HCT116 (cell line): ENCODE measurements around the gene ZNF333.
"Not testable (repeated sequence)": the region's sequence is repeated elsewhere in the genome, so short reads cannot be mapped to it uniquely, and the experiment has no call there.

Source experiments
- CTCF ChIP-seq, 3 experiments: fragments of 200-600 bp in 1 of 3; sonication (generic) in 1 of 3; IDR thresholded peaks in 2 of 3; conservative IDR thresholded peaks in 1 of 3; 2 replicates each; pipeline ENCODE4 v1.5.1; 2012 to 2017; ENCODE audit warnings: low read depth in 2 of 3, low read length in 2 of 3, antibody characterized with exemption in 1 of 3, borderline replicate concordance in 1 of 3, control low read depth in 1 of 3, mild to moderate bottlenecking in 1 of 3, mixed read lengths in 1 of 3, mixed run types in 1 of 3, moderate library complexity in 1 of 3; ENCODE audit not compliant: insufficient read depth in 1 of 3
- EGR1 ChIP-seq: IDR thresholded peaks from 2 replicates; pipeline ENCODE4 v1.6.1; 2012; ENCODE audit warnings: low read depth
- EZH2phosphoT487 ChIP-seq: fragments of 200-600 bp; IDR thresholded peaks from 2 replicates; pipeline ENCODE4 v1.6.1; 2018; ENCODE audit warnings: antibody characterized with exemption, borderline replicate concordance
- JUND ChIP-seq: IDR thresholded peaks from 2 replicates; pipeline ENCODE4 v1.6.1; 2012
- MAX ChIP-seq: IDR thresholded peaks from 2 replicates; pipeline ENCODE4 v1.6.1; 2012
- POLR2A ChIP-seq: IDR thresholded peaks from 2 replicates; pipeline ENCODE4 v1.7.0; 2011; ENCODE audit warnings: borderline replicate concordance; ENCODE audit not compliant: insufficient read depth, insufficient read length; ENCODE audit errors: extremely low read depth
- POLR2AphosphoS5 ChIP-seq: IDR thresholded peaks from 2 replicates; pipeline ENCODE4 v1.6.1; 2011; ENCODE audit warnings: mild to moderate bottlenecking, low read depth, low read length, moderate library complexity
- TCF7L2 ChIP-seq: IDR thresholded peaks from 2 replicates; pipeline ENCODE4 v1.7.0; 2011; ENCODE audit warnings: borderline replicate concordance, inconsistent platforms; ENCODE audit not compliant: insufficient read depth, insufficient read length; ENCODE audit errors: extremely low read depth
- ZFX ChIP-seq: fragments of 450-650 bp; IDR thresholded peaks from 2 replicates; pipeline ENCODE4 v1.6.1; 2017
- ZNF274 ChIP-seq: fragments of 200-500 bp; sonication (Bioruptor generic); IDR thresholded peaks from 2 replicates; pipeline ENCODE4 v1.6.1; 2014; ENCODE audit warnings: mild to moderate bottlenecking, low read depth, low read length, inconsistent platforms

DNA sequence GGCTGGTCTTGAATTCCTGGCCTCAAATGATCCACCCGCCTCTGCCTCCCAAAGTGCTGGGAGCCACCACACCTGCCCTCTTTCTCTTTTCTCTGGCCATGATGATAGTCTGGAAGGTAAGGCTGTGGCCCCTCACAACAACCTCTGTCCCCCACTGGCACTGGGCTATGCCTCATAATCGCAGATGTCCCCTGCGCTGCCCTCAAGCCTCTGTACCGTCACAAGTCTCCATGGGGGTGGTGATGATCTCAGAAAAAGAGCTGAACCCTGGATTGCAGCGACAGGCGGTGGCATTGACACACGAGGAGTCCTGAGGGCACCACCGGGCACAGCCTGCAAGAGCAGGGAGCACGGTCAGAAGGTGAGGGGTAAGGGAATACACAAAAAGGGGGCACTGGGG lies 83.9 kb downstream of the ZNF333 start:
- TF ChIP-seq ZNF274; CTCF (IDR thresholded peaks at IDR 0.05 in 2 of 3, conservative IDR thresholded peaks at IDR 0.05 in 1 of 3; ENCODE audit: borderline replicate concordance in 1 of 3, insufficient read depth in 1 of 3, low read depth in 2 of 3, low read length in 2 of 3); ZFX; MAX; POLR2AphosphoS5; JUND; EGR1; POLR2A; EZH2phosphoT487; TCF7L2: not testable (repeated sequence)
